Measurements from ENCODE around the gene ROGDI.

DNA sequence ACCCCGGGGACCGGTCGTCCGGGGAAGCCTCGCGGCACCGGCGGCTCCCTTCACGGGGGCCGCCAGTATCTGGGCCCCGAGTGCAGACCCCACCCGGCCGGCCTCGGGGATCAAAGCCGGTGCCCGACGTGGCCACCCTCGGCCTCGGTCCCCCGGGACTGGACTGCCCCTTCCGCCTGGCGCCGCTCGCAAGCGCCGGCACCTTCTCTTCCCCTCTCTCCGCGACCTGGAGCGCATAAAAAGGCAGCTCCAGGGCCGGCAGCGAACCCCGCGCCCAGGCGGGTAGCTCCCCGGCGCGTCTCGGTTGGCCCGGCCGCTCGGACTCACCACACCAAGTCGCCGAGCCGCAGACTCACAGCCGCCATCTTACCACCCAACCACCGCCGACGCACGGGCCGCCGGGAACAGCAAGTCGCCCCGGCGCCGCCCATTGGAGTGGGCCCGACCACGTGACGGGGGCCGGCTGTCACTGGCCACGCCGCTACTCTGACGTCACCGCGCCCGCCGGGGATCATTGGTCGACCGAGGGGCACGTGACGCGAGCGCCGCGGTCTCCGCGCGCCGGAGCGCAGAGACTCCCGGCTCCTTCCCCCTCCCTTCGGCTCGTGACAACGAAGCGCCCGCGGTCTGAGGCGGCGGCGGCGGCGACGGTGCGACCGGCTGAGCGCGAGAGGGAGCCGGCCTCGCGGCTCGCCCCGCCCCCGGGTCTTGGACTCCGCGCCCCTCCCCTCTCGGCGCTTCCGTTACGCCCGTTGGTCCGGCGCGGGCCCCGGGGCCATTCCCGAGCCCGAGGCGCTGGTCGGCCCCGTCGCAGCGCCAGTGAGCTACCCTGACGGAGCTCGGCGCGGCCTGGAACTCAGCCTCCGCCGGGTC is 44.7 kb upstream of the ROGDI start, which contains the start of the genes GLYR1 and UBN1:
- TF ChIP-seq CTCF (IDR thresholded peaks at IDR 0.05; ENCODE audit: low read length) = no peak
- TF ChIP-seq EZH2 (optimal IDR thresholded peaks at IDR 0.05; ENCODE audit: low read depth, low read length) = no peak

Measured in MM.1S (cell line).